IMR-90 (cell line): ENCODE measurements around the gene ADAM17. TPM values are rescaled to one million over a fixed set of nuclear protein-coding genes. Genes with fewer than 3 reads are reported as not detected.

Source experiments
- ATAC-seq: fragments of 200-7000 bp; cut with Tn5 transposase; 2 replicates; pipeline ENCODE4 v1.9.1; 2020; ENCODE audit warnings: low read depth, mild to moderate bottlenecking, moderate library complexity
- BruUV-seq: library from RNA; stranded (reverse); fragments of 400-500 nt; replicated peaks from 2 replicates; lab custom pipeline; 2021; lab: Mats Ljungman, UMichigan
- CTCF ChIA-PET: fragments of 300-600 bp; formaldehyde crosslinking; extraction: SDS; loops from one replicate; lab custom pipeline; 2021; ENCODE audit warnings: antibody characterized with exemption; lab: Yijun Ruan, JAX
- POLR2A ChIA-PET: fragments of 300-600 bp; sonication (Branson Sonifier 250); formaldehyde crosslinking; loops from one replicate; lab custom pipeline; 2022; ENCODE audit warnings: antibody characterized with exemption; ENCODE audit not compliant: unreplicated experiment; lab: Charles Lee
- DNase-seq: peaks from one replicate; pipeline ENCODE4 v3.0.0; 2013
- H2AFZ ChIP-seq: replicated peaks from 2 replicates; pipeline ENCODE3; 2013; ENCODE audit warnings: low read length, mild to moderate bottlenecking; ENCODE audit not compliant: poor library complexity
- H2AK5ac ChIP-seq: 2 replicates; pipeline ENCODE4 v1.6.1; 2013; ENCODE audit warnings: low read depth, low read length, inconsistent platforms
- H2AK9ac ChIP-seq: replicated peaks from 2 replicates; pipeline ENCODE3; 2013; ENCODE audit warnings: mild to moderate bottlenecking, low read depth, low read length, moderate library complexity; ENCODE audit not compliant: poor library complexity
- H2BK120ac ChIP-seq: 2 replicates; pipeline ENCODE4 v1.6.1; 2013; ENCODE audit warnings: low read depth, low read length, inconsistent platforms
- H2BK15ac ChIP-seq: 3 replicates; pipeline ENCODE4 v1.6.1; 2013; ENCODE audit warnings: low read depth, low read length, inconsistent platforms
- H2BK20ac ChIP-seq: 2 replicates; pipeline ENCODE4 v1.6.1; 2013; ENCODE audit warnings: low read depth, mild to moderate bottlenecking, inconsistent platforms, low read length, moderate library complexity
- H2BK5ac ChIP-seq: 2 replicates; pipeline ENCODE4 v1.6.1; 2013; ENCODE audit warnings: mild to moderate bottlenecking, low read depth, low read length, inconsistent platforms; ENCODE audit not compliant: poor library complexity, severe bottlenecking
- H3K14ac ChIP-seq: replicated peaks from 2 replicates; pipeline ENCODE4 v1.6.1; 2013; ENCODE audit warnings: low read depth, low read length, inconsistent platforms
- H3K18ac ChIP-seq: 2 replicates; pipeline ENCODE4 v1.6.1; 2013; ENCODE audit warnings: low read depth, low read length, control low read depth
- H3K23ac ChIP-seq: 2 replicates; pipeline ENCODE4 v1.6.1; 2013; ENCODE audit warnings: low read depth, low read length, inconsistent platforms
- H3K27ac ChIP-seq: 2 replicates; pipeline ENCODE4 v1.5.1; 2013; ENCODE audit warnings: mild to moderate bottlenecking, control low read depth, low read length; ENCODE audit not compliant: insufficient read depth
- H3K27me3 ChIP-seq: 2 replicates; pipeline ENCODE4 v1.6.1; 2013; ENCODE audit warnings: low read length; ENCODE audit not compliant: control insufficient read depth, insufficient read depth
- H3K36me3 ChIP-seq: 2 replicates; pipeline ENCODE4 v1.6.1; 2013; ENCODE audit warnings: low read length, mixed read lengths; ENCODE audit not compliant: control insufficient read depth, insufficient read depth
- H3K4ac ChIP-seq: 2 replicates; pipeline ENCODE4 v1.6.1; 2013; ENCODE audit warnings: low read depth, low read length, inconsistent platforms
- H3K4me1 ChIP-seq: 2 replicates; pipeline ENCODE4 v1.6.1; 2013; ENCODE audit warnings: low read length, mixed read lengths; ENCODE audit not compliant: control insufficient read depth, insufficient read depth
- H3K4me2 ChIP-seq: 2 replicates; pipeline ENCODE4 v1.6.1; 2013; ENCODE audit warnings: low read depth, mild to moderate bottlenecking, control low read depth, low read length, moderate library complexity
- H3K4me3 ChIP-seq: 2 replicates; pipeline ENCODE4 v1.5.1; 2013; ENCODE audit warnings: low read depth, mild to moderate bottlenecking, control low read depth, low read length, moderate library complexity; ENCODE audit not compliant: insufficient read depth
- H3K56ac ChIP-seq: 2 replicates; pipeline ENCODE4 v1.6.1; 2013; ENCODE audit warnings: low read length, inconsistent platforms; ENCODE audit not compliant: insufficient read depth; ENCODE audit errors: extremely low read depth
- H3K79me1 ChIP-seq, 2 experiments: 2 replicates each; pipeline ENCODE4 v1.6.1; 2013; ENCODE audit warnings: low read length in 2 of 2, inconsistent platforms in 1 of 2, low read depth in 1 of 2
- H3K9ac ChIP-seq: 2 replicates; pipeline ENCODE4 v1.6.1; 2013; ENCODE audit warnings: low read depth, low read length, control low read depth
- H3K9me1 ChIP-seq: 2 replicates; pipeline ENCODE4 v1.6.1; 2013; ENCODE audit warnings: low read length, inconsistent platforms; ENCODE audit not compliant: insufficient read depth
- H3K9me3 ChIP-seq: 2 replicates; pipeline ENCODE4 v1.6.1; 2013; ENCODE audit warnings: low read length; ENCODE audit not compliant: control insufficient read depth, insufficient read depth
- H4K20me1 ChIP-seq: 2 replicates; pipeline ENCODE4 v1.6.1; 2013; ENCODE audit warnings: low read length, inconsistent platforms; ENCODE audit not compliant: insufficient read depth
- H4K5ac ChIP-seq: 2 replicates; pipeline ENCODE4 v1.6.1; 2013; ENCODE audit warnings: mild to moderate bottlenecking, low read depth, low read length, control low read depth
- H4K8ac ChIP-seq, 2 experiments: 2 replicates each; pipeline ENCODE4 v1.6.1; 2013; ENCODE audit warnings: low read depth in 2 of 2, low read length in 2 of 2, control low read depth in 1 of 2, inconsistent platforms in 1 of 2
- H4K91ac ChIP-seq: 2 replicates; pipeline ENCODE4 v1.6.1; 2013; ENCODE audit warnings: low read depth, low read length, inconsistent platforms; ENCODE audit not compliant: insufficient read depth
- CEBPB ChIP-seq: IDR thresholded peaks from 2 replicates; pipeline ENCODE4 v1.6.1; 2012; ENCODE audit warnings: low read depth, low read length, improper control_type of control experiment
- MXI1 ChIP-seq: IDR thresholded peaks from 2 replicates; pipeline ENCODE4 v1.6.1; 2012; ENCODE audit warnings: low read depth, mild to moderate bottlenecking, low read length, moderate library complexity, borderline replicate concordance
- WGBS, 2 experiments: methylation state at CpG; one replicate each; pipeline versions ENCODE4 v1.1.5 to v1.1.7; 2013; ENCODE audit warnings: missing lambda C conversion rate in 2 of 2; ENCODE audit not compliant: insufficient read length in 1 of 2; ENCODE audit errors: extremely low coverage in 2 of 2; 5-methylcytosine and 5-hydroxymethylcytosine counted together
- dilution Hi-C: fragments of 300-500 bp; cut with HindIII; formaldehyde crosslinking; loops from one replicate; pipeline ENCODE4 v1.14.3; 2018; ENCODE audit warnings: low sequenced_read_pairs; ENCODE audit not compliant: unreplicated experiment
- in situ Hi-C: fragments of 300-500 bp; cut with MboI; formaldehyde crosslinking; loops from 3 replicates; pipeline ENCODE4 v1.14.3; 2019; ENCODE audit warnings: low sequenced_read_pairs, inconsistent platforms, mixed read lengths
- intact Hi-C: fragments of 100-400 bp; cut with micrococcal nuclease; formaldehyde crosslinking; loops from 2 replicates; pipeline ENCODE4 v1.10.0; 2022
- polyA plus RNA-seq, 3 experiments: library from polyadenylated mRNA; depleted of rRNA; stranded (reverse); fragments of >200 nt; gene quantifications; 2 replicates each; pipeline ENCODE4 v1.2.3, GENCODE V29; 2012; ENCODE audit warnings: low replicate concordance in 1 of 3
- total RNA-seq: library from RNA; depleted of rRNA; stranded (reverse); fragments of >200 nt; gene quantifications from 2 replicates; pipeline ENCODE4 v1.2.3, GENCODE V29; 2012

Gene ADAM17
- total and polyA plus RNA-seq, 2 of the 4 experiments (the other 2 are of a cell fraction), result 9.6 to 34.4 TPM

DNA sequence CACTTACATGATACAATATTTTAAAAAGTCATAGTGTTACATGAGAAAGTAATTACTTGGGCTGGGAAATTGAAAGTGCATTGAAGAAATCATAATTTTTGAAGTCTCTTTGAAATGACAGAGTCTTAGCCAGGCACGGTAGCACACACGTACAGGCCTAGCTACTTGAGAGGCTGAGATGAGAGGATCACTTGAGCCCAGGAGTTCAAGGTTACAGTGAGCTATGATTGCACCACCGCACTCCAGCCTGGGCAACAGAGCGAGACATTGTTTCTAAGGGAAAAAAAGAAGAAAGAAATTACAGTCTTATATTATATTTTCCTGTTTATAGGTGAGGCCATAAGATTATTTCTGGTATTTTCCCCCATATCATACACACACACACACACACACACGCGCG lies 90.5 kb downstream of the ADAM17 start:
- H2BK15ac ChIP-seq, result no peak overlapping the region
- dilution Hi-C loops, result no loop called here
- DNase-seq, result no peak
- peaks cover 15% of the 10 kb centered on the region for H3K36me3 ChIP-seq
- WGBS, 2 experiments, result 100% methylated on average over 1 of the region's 7 CpGs; no CpG with 5 or more reads in 1 of the 2 experiments
- H2AK5ac ChIP-seq, result no peak overlapping the region
- BruUV-seq, result no TSS peak
- no peak overlapping the region for H2AFZ ChIP-seq
- no peak overlapping the region for H3K27ac ChIP-seq
- peaks cover 5% of the 10 kb centered on the region; the same call in 1 of the 2 replicates for H3K4me1 ChIP-seq
- no peak overlapping the region for H4K8ac ChIP-seq
- no peak overlapping the region for H3K18ac ChIP-seq
- no peak overlapping the region for H2BK20ac ChIP-seq
- H3K9me3 ChIP-seq, result no peaks in the 10 kb centered on the region
- no peak overlapping the region for H3K23ac ChIP-seq
- no peaks in the 10 kb centered on the region for H3K27me3 ChIP-seq
- H3K4ac ChIP-seq, result no peak overlapping the region
- H4K91ac ChIP-seq, result no peak overlapping the region
- in situ Hi-C loops, result no loop called here
- no peak overlapping the region for H4K5ac ChIP-seq
- H3K79me1 ChIP-seq, result peaks cover 7 to 22% of the 10 kb centered on the region in 2 experiments; a peak in 3 of 4 replicates
- ChIA-PET CTCF (no interaction called here), POLR2A (no interaction called here)
- no peak overlapping the region for H2BK120ac ChIP-seq
- no peak overlapping the region for H3K9ac ChIP-seq
- TF ChIP-seq MXI1 (no peak), CEBPB (no peak)
- no peak overlapping the region for H3K56ac ChIP-seq
- intact Hi-C loops, result no loop called here
- peaks cover 10% of the 10 kb centered on the region for H3K9me1 ChIP-seq
- no peak overlapping the region for H3K4me2 ChIP-seq
- no peak overlapping the region for H2AK9ac ChIP-seq
- no peaks in the 10 kb centered on the region for H4K20me1 ChIP-seq
- no peak overlapping the region for H2BK5ac ChIP-seq
- H3K14ac ChIP-seq, result no peak overlapping the region
- ATAC-seq, result no peak
- no peak overlapping the region for H3K4me3 ChIP-seq
